Left renal pelvis (tissue), 4 donors: Measurements from ENCODE around the gene UCK1. TPM values are rescaled to one million over a fixed set of nuclear protein-coding genes. Genes with fewer than 3 reads are reported as not detected.
"Not testable (repeated sequence)": the region's sequence is repeated elsewhere in the genome, so short reads cannot be mapped to it uniquely, and the experiment has no call there.

Experiments used
- DNase-seq, 4 donors: peaks; one replicate each; pipeline ENCODE4 v3.0.0-alpha.2; 2013; ENCODE audit warnings: low read depth in 4 of 4, low spot score in 3 of 4
- polyA plus RNA-seq, 4 donors: library from polyadenylated mRNA; unstranded; fragments of 120-200 nt; gene quantifications; one replicate each; pipeline ENCODE4 v1.2.1, GENCODE V29; 2013; ENCODE audit not compliant: insufficient read length in 4 of 4

UCK1 gene
- polyA plus RNA-seq, 4 donors = 26.5 to 44.5 (median 36.4) TPM

DNA sequence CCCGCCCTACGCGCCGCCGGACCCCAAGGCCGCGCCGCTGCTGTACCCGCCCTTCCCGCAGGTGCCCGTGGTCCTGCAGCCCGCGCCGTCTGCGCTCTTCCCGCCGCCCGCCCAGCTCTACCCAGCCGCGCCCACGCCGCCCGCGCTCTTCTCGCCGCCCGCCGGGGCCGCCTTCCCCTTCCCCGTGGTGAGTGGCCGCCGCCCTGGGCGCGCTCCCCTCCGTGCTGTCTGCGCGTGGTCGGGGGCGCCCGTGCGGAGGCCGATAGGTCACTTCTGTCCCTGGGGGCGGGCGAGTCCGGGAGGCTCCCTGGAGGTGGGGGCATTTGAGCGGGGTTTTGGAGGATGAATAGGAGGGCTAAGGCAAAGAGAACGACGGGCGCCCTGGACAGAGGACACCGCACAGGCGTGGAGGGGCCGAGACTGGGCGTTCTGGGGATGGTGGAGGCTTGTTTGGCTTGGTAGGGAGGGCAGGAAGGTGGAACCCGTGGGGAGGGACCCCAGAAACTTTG is 23.8 kb upstream of the UCK1 start:
- DNase-seq = no peak

GRCh38 chr9:131554087-131554842 is 23.2 kb upstream of the UCK1 start:
- no peak for DNase-seq

- no peak for DNase-seq
These were observed 21.0 kb upstream of the UCK1 start for GRCh38 chr9:131552030-131552429.

DNA sequence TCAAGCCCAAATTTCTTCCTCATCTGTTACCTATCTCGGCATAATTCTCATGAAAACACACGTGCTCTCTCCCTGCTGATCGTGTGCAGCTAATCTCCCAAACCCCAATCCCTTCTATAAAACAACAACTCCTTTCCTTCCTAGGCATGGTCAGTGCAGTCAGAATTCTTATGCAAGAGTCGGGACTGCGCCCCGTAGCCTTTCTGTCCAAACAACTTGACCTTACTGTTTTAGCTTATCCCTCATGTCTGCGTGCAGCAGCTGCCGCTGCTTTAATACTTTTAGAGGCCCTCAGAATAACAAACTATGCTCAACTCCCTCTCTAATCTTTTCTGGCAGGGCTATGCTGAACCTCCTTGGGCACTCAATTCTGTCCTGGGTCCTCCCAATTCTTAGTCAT is 19.4 kb upstream of the UCK1 start:
- not testable (repeated sequence) for DNase-seq

DNA sequence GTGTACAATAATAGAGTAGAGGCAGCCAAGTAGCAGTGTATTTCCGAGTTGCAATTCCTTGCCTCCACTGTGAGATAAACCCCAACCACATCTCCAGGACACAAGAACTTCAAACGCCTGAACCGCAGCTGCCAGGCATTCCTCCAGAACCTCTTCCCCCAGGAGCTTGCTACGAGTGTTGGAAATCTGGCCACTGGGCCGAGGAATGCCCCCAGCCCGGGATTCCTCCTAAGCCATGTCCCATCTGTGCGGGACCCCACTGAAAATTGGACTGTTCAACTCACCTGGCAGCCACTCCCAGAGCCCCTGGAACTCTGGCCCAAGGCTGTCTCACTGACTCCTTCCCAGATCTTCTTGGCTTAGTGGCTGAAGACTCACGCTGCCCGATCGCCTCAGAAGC is 18.1 kb upstream of the UCK1 start:
- not testable (repeated sequence) for DNase-seq

DNA sequence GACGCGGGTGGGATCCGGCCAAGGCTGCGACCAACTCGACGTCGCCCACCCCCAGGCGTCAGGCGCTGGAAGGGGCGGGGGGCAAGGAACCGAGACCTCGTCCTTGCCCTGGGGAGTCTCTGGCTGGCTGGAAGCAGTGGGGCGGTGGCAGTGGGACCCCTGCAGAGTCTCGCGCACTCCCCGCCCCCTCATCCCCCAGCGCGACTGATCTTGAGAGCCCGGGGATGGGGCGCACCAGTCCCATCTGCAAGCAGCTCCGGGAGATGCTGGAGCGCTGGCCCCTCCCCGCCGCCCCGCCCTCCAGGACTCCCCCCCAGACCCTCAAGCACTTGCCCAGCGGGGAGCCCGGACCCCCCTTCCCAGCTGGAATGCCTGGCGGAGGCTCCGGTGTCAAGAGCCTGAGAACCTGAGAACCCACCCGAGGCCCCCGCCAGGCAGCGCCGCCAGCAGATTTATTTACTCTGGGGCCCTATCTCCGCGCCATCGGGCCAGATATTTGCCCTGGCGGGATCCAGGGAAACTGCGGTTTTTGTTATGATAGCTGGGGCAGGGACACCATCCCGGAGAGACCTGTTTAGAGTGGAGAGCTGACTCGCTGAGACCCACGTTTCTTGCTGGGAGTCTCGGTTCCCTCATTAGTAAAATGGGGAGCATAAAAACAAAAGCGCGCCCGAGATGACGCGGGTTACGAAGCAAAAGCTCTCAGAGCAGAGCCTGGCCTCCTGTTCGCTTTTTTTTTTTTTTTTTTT is 15.4 kb upstream of the UCK1 start:
- DNase-seq = peak in 2 of 4 donors; percentile 32 to 65

DNA sequence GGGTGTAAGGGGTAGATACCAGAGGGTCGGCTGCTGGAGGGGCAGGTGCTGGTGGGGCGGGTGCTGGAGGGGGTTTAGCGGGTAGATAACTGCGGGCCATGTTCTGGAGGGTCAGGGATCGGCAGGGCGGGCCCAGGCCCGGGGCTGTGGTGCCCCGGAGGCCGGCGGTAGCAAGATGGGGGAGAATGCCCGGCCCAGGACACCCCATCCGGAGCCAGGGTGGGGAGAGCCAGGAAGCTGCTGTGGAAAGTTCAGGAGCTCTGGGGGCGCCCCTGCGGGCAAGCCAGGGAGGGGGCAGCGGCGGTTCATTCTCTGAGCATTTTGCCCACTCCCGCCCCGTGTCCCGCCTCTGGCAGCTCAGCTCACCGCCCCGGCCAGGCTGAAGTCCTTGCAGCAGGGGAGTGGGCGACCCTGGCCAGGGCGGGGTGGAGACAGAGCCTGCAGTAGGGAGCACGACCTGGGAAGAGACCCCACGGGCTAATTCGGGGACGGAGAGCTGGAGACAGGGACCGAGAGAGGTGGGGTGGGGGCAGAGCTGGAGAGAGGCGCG is 14.8 kb upstream of the UCK1 start:
- no peak for DNase-seq

DNA sequence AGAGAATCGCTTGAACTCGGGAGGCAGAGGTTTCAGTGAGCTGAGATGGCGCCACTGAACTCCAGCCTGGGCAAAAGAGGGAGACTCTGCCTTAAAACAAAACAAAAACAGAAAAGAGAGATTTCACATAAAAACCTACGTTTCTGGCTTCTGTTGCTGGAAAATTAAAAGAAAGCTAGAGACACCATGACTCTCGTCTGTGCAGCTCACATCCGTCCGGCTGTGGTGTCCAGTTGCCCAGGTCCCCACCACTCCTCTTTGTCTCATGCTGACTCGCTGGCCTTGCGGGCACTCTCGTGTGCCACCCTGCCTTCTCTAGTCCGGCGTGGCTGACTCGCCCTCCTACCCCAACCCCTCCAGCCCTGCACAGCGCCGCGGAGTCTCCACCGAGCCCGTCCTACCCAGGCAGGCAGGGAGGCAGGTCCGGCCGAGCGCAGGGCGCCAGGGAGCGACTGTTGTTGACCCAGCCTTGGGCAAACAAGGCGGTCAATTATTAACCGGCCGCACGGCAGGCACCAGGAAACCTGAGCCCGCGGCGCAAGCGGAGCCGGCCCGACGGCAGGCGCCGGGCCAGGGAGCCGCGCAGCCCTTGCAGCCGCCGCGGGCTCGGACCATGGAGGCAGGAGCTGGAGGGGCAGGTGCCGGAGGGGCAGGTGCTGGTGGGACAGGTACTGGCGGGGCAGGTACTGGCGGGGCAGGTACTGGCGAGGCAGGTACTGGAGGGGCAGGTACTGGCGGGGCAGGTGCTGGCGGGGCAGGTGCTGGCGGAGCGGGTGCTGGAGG is 14.1 kb upstream of the UCK1 start, which contains the start of gene PRRT1B:
Gene PRRT1B (plus strand): TSS at position 521 of the 783 bp plus-strand sequence. CDS start 93 bp downstream, at position 614.
- DNase-seq = peak in 2 of 4 donors; percentile 71 to 73

GRCh38 chr9:131543141-131543540 is 12.1 kb upstream of the UCK1 start:
- DNase-seq = no peak

DNA sequence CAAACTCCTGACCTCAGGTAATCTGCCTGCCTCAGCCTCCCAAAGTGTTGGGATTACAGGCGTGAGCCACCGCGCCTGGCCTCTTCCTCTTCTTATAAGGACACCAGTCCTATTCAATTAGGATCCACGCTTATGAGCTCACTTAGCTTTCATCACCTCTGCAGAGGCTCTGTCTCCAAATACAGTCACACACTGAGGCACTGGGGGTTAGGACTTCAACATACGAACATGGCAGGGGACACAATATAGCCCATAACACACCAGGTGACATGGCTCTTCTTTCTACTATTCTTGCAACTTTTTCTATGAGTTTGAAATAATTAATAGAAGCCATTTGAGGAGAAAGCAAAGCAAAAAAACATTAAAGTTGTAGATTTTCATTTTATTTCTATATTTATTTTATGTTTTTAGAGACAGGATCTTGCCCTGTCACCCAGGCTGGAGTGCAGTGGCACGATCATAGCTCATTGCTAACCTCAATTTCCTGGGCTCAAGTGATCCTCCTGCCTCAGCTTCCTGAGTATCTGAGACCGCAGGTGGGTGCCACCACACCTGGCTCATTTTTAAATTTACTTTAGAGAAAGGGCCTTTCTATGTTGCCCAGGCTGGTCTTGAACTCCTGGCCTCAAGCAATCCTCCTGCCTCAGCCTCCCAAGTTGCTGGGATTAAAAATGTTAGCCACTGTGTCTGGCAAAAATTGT is 8.3 kb upstream of the UCK1 start:
- DNase-seq = no peak

DNA sequence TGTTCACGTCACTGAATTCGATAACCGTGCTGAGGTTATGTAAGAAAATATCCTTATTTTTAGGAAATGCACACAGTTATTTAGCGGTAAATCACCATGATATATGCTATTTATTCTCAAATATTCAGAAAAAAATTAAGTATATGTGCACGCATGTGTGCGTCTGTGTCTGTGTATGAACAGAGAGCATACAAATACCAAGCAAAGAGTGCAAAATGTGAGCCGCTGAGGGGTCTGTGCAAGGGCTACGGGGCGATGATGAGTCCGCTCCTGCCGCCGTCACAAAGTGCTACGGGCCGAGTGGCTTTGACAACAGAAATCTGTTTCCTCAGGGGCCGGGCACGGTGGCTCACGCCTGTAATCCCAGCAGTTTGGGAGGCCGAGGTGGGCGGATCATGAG is 6.9 kb upstream of the UCK1 start:
- DNase-seq = no peak

DNA sequence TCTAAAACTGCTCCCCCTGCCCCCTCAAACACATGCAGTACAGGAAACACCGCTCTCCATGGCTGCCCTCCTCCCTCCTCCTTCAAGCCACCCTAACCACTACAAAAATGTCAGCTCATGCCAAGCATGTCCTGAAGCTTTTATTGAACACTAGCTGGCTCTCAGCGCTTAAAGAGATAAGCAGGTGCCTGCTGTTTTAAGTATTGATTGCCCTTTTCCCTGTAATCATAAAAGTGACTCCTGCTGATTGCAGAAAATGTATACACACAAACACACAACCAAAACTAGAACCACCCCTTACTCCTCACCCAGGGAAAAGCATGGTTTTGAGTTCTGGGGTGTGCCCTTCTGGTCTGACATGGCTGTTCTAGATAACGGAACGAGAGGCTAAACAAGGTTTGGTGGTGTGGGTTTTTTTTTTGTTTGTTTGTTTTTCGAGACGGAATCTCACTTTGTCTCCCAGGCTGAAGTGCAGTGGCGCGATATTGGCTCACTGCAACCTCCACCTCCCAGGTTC is 3.7 kb upstream of the UCK1 start:
- DNase-seq = no peak

DNA sequence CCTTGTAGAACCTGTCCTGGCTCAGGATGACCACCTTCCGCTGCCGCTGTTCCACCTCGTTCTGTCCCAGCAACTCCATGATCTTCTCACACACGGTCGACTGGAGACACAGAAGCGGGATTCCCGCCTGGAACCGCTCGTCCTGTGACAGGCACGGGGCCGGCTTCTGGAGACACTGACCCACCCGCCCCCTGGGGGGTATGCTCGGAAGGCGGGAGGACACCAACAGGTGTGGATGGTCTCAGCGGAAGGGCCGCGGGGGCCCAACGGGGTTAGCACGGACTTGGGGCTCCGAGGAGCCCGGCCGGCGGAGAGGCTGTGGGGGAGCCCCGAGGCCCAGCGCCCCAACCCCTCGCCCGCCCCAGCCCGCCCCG is 530 bp downstream of the UCK1 start:
- DNase-seq = no peak

DNA sequence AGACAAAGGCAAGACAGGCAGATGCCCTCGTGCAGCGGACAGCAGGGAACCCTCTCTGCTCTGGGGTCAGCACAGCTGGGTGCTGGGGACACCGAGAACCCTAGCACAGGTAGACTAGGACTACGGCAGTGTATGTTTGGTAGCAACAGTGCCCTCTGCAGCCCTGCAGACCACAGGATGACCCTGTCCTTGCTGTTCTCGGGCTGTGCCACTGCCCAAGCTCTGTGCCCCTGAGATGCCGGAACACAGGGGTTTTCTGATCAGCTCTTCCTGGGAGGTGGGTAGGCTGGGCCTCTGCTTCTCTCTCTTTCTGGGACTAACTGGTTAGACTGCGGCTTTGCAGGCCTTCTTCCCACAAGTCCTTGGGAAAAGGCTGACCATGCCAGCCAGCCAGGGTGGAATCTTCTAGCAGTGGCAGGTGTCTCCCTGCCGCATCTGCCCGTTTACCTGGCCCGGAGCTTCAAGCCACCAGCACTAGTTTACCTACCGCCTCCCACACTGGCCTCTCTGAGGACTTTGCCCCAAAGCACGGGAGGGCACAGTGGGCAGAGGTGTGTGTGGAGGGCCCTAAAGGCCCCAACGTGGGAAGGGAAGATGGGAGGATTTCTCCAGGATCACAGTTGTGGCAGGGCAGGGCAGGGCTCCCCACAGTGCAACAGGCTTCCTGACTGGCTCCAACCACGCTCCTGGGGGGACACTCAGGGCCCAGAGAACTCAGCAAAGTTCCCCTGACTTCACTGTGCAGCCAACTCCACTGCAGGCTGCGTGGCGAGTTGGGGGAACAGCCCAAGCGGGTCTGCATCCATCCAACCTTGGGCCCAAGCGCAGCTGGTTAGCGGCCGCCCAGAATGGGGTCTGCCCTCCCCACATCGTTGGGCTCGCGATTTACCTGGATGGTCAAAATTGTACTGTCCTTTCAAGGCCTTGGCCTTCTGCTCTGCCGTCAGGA is 1.2 kb downstream of the UCK1 start:
- DNase-seq = no peak

GRCh38 chr9:131528886-131529505 is 2.1 kb downstream of the UCK1 start:
- no peak for DNase-seq

- no peak for DNase-seq
These were observed 2.9 kb downstream of the UCK1 start for GRCh38 chr9:131528186-131528585.

DNA sequence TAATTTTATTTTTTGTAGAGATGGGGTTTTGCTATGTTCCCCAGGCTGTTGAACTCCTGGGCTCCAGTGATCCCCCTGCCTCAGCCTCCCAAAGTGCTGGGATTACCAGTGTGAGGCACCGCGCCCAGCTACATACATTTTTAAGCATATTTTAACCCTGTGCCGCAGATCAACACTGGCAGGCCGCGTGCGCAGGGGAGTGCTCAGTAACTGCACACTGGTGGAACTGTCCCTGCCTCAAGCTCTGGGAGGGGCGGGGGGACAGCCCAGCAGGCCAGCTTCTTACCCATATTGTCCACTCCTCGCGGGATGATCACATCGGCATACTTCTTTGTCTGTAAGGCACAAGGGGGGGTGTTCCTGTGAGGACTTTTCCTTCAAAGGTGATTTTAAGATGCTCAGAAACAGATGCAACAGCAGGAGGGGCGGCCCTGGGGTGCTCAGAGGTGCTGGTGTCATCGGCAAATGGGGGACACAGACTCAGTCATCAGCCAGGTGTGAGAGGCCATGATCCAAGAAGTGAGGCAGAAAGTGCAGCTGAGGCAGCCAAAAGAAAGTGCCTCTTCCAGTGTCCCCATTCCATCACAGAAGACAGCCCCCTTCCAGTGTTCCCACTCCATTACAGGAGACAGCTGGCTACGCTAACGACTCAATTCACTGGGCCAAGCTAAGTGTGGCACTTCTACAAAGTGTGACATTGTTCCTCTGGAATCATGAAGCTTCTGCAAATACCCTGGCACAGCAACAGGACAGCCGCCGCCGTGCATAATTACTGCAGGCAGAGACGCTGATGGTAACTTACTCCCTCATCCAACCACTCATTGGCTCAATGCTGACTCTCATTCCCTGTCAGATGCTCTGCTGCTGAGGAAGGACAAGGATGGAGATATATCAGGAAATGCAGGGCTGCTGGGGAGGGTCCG is 5.2 kb downstream of the UCK1 start:
- DNase-seq = no peak
